ENCODE results near the gene FANCC. TPM values are rescaled to one million over a fixed set of nuclear protein-coding genes. Genes with fewer than 3 reads are reported as not detected.

Gene FANCC
- total RNA-seq, 1 donor, result 15.9 TPM

GRCh38 chr9:95268681-95269080, 48.8 kb downstream of the FANCC start:
- DNase-seq (ENCODE audit: low read depth), result peak; percentile 66
- TF ChIP-seq, protein P1, sequence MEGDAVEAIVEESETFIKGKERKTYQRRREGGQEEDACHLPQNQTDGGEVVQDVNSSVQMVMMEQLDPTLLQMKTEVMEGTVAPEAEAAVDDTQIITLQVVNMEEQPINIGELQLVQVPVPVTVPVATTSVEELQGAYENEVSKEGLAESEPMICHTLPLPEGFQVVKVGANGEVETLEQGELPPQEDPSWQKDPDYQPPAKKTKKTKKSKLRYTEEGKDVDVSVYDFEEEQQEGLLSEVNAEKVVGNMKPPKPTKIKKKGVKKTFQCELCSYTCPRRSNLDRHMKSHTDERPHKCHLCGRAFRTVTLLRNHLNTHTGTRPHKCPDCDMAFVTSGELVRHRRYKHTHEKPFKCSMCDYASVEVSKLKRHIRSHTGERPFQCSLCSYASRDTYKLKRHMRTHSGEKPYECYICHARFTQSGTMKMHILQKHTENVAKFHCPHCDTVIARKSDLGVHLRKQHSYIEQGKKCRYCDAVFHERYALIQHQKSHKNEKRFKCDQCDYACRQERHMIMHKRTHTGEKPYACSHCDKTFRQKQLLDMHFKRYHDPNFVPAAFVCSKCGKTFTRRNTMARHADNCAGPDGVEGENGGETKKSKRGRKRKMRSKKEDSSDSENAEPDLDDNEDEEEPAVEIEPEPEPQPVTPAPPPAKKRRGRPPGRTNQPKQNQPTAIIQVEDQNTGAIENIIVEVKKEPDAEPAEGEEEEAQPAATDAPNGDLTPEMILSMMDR (IDR thresholded peaks at IDR 0.05; ENCODE audit: insufficient read depth, low read length), result peak; percentile 71

GRCh38 chr9:95266649-95267048, 50.9 kb downstream of the FANCC start:
- TF ChIP-seq, protein P1 (IDR thresholded peaks at IDR 0.05; ENCODE audit: insufficient read depth, low read length), result no peak
- DNase-seq (ENCODE audit: low read depth), result no peak
- no peak overlapping the region for H3K4me3 ChIP-seq (ENCODE audit: low read depth, low read length)

More at GRCh38 chr9:95268681-95269080, 48.8 kb downstream of the FANCC start:
- no peak overlapping the region for H3K4me3 ChIP-seq (ENCODE audit: low read depth, low read length)

GRCh38 chr9:95265960-95266359, 51.5 kb downstream of the FANCC start:
- DNase-seq (ENCODE audit: low read depth), result no peak
- TF ChIP-seq, protein P1 (IDR thresholded peaks at IDR 0.05; ENCODE audit: insufficient read depth, low read length), result no peak
- no peak overlapping the region for H3K4me3 ChIP-seq (ENCODE audit: low read depth, low read length)

GRCh38 chr9:95264954-95265615, 52.4 kb downstream of the FANCC start:
- DNase-seq (ENCODE audit: low read depth), result peak; percentile 68
- H3K4me3 ChIP-seq (ENCODE audit: low read depth, low read length), result no peak overlapping the region
- TF ChIP-seq, protein P1 (IDR thresholded peaks at IDR 0.05; ENCODE audit: insufficient read depth, low read length), result peak; percentile 69

DNA sequence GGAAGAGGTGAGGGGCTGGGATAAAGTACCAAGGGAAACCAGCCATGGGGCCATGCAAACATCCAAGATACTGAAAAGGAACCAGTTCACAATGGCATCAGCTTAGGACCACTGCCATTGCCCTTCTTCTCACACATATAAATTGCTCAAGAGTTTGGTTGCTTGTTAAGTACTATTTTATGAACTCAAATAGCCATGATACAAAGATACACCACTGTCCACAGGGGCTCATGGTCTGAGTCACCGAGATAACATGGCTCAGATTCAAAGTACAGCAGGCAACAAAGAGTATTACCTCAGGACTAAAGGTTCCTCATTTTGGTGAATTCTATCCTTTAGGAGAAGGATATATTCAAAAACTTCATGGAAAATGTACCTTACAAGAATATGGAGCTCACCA, 55.6 kb downstream of the FANCC start:
- DNase-seq (ENCODE audit: low read depth), result peak; percentile 64
- TF ChIP-seq, protein P1 (IDR thresholded peaks at IDR 0.05; ENCODE audit: insufficient read depth, low read length), result no peak

DNA sequence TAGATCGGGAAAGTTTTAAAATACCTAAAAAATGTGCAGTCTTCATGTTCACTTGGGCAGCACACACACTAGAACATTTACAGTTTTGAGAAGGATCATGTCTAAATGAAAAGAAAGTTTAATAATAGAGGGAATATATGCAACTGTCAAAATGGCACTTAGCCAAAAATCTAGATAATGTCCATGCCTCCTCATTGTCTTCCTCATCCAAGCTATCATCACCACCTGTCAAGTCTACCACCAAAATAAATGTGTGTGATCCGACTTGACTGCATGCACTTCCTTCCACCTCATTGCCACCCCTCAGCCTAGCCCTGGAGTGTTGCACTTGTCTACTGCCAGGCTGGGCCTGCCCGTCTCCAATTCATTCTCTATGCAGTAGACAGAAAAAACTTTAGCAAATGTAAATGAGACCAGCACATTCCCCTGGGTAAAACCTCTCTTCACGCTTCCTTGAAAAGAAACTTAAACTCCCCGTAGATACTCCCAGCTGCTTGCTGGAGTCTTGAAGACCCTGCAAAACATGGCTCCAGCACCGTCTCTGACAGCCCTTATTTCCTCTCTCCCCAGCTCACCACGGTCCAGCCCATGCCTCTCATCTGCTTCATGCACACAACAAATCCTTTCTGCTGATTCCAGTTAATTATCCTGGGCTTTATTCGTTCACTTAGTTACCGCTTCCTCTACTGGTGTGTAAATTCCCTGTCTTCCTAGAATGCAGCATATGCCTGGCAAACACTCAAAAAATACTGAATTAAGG, 66.9 kb downstream of the FANCC start:
- no peak for DNase-seq (ENCODE audit: low read depth)
- TF ChIP-seq, protein P1 (IDR thresholded peaks at IDR 0.05; ENCODE audit: insufficient read depth, low read length), result no peak
- no peak overlapping the region for H3K4me3 ChIP-seq (ENCODE audit: low read depth, low read length)

More for the DNA sequence above, 55.6 kb downstream of the FANCC start:
- H3K4me3 ChIP-seq (ENCODE audit: low read depth, low read length), result no peak overlapping the region
